Activated CD4-positive, CD25-positive, alpha-beta regulatory T cell treated with anti-CD3 and anti-CD28 coated beads, Interleukin-2, amount 50 U/mL, for 16 hours (primary cell): ENCODE data around the gene MAN1B1.
"Not testable (repeated sequence)": the region's sequence is repeated elsewhere in the genome, so short reads cannot be mapped to it uniquely, and the experiment has no call there.

ENCODE experiments used
- DNase-seq: peaks from one replicate; pipeline ENCODE4 v3.0.0-alpha.2; 2020; ENCODE audit warnings: low read depth, low spot score

Gene MAN1B1

GRCh38 chr9:137110147-137110910 is 23.5 kb downstream of the MAN1B1 start:
- no peak for DNase-seq

GRCh38 chr9:137110911-137111787 is 24.4 kb downstream of the MAN1B1 start:
- no peak for DNase-seq

- no peak for DNase-seq
Observed at GRCh38 chr9:137111788-137112563, 25.2 kb downstream of the MAN1B1 start.

GRCh38 chr9:137112564-137113384 is 26.0 kb downstream of the MAN1B1 start:
- DNase-seq, result no peak

GRCh38 chr9:137113385-137114159 is 26.8 kb downstream of the MAN1B1 start:
- no peak for DNase-seq

GRCh38 chr9:137114220-137114612 is 27.4 kb downstream of the MAN1B1 start:
- no peak for DNase-seq

DNA sequence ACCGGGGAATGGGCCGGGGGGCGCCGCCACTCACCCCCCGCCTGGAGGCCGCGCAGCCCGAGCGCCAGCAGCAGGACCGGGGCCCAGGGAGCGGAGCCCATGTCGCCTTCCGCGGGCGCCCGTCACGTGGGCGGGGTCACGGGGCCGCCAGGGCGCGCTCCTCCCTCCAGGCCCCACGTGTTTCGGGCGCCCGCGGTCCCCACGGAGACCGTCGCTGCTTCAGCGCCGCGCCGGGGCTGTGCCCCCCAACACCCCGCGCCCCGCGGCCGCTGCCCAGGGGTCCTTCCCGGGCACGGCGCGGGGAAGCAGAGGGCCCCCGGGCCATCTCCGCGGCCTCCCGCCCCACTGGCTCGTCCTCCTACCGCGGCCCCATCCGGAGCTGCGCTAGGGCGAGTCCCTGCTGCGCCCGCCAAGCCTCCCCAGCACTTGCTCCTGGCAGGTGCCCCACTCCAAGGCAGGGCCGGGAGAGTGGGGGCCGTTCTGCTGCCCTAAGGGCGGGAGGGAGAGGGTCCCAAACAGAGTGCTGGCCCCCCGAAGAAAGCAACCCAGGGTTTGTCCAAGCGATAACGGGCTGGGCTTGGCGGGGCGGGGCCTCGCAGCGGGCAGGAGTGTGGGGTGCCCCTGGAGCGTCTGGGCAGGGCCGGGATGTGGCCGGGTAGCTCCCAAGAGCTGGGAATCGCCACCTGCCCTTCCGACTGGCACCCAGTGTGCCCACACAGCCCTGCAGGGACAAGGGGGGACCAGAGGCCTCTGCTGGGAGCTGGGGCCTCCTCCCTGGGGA is 28.0 kb downstream of the MAN1B1 start, which contains the start of gene DPP7:
Gene DPP7 (minus strand): TSS at position 121 of the 781 bp plus-strand sequence. CDS start 20 bp downstream, at position 101.
- peak; percentile 51 for DNase-seq

- DNase-seq, result no peak
Observed at GRCh38 chr9:137115394-137116026, 28.7 kb downstream of the MAN1B1 start.

DNA sequence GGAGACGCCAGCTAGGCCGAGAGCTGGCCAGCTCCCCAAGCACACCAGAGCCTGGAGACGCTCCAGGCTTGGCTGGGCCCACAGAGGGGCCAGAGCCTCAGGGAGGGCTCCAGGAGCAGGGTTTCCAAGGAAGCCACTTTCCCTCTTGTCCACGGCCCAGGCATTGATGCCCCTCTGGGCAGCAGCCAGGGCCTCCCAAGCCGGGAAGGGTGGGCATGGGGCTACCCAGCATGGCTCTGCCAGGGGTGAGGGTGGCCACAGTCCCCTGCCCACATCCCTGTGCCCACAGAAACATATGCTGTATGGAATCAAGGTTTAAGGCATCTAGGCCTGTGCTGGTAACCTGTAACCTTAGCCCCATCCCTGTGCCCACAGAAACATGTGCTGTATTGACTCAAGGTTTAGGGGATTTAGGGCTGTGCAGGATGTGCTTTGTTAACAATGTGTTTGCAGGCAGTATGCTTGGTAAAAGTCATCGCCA is 29.3 kb downstream of the MAN1B1 start:
- DNase-seq, result no peak

DNA sequence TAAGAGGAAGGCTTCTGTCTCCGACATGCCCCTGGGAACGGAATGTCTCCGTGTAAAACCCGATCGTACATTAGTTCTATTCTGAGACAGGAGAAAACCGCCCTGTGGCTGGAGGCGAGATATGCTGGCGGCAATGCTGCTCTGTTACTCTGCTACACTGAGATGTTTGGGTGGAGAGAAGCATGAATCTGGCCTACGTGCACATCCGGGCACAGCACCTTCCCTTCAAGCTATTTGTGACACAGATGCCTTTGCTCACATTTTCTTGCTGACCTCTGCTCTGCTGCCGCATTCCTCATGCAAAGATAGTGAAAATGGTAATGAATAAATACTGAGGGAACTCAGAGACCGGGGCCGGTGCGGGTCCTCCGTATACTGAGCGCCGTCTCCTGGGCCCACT is 29.9 kb downstream of the MAN1B1 start:
- DNase-seq, result no peak

DNA sequence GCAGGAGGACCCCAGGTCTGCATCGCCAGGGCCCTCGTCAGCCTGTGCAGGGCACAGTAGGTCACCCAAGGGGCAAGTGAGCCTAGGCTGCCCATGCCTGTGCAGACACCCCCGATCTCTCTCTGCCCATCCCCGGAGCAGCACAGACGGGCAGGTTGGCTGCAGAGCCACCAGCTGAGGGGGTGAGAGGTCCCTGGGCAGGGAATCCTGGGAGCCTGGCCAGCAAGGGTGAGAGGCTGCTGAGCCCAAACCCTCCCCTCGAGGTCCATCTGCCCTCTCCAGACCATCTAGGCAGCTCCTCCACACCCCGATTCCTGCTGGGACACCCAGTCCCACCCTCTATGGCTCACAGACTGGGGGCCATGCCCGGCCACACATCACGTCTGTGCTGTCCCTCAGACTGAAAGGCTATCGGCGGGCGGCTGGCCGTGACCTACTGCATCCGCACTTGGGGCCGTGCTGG is 30.5 kb downstream of the MAN1B1 start:
- no peak for DNase-seq

GRCh38 chr9:137118092-137118603 is 31.4 kb downstream of the MAN1B1 start:
- DNase-seq, result not testable (repeated sequence)

DNA sequence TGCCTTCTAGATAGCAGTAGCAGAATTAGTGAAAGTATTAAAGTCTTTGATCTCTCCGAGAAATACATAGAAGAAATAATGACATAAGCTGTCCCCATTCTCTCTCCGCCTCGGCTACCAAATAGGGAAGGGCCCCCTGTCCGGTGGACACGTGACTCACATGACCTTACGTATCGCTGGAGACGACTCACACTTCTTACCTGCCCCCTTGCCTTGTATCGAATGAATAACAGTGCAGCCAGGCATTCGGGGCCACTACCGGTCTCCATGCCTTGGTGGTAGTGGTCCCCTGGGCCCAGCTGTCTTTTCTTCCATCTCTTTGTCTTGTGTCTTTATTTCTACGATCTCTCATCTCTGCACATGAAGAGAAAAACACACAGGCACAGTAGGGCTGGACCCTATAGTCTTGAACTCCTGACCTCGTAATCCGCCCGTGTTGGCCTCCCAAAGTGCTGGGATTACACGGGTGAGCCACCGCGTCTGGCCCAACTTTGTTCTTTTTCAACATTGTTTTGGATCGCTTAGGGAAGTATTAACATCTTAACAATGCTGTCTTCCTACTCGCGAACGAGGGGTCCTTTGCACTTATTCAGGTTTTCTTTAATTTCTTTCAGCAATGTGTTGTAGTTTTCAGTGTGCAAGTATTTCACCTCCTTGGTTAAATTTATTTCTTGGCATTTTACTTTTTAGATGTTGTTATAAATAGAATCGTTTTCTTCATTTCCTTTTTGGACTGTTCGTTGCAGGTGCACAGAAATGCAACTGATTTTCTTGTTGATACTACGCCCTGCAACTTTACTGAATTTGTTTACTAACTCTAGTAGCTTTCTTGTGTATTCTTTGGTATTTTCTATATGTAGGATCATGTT is 35.4 kb downstream of the MAN1B1 start:
- not testable (repeated sequence) for DNase-seq

DNA sequence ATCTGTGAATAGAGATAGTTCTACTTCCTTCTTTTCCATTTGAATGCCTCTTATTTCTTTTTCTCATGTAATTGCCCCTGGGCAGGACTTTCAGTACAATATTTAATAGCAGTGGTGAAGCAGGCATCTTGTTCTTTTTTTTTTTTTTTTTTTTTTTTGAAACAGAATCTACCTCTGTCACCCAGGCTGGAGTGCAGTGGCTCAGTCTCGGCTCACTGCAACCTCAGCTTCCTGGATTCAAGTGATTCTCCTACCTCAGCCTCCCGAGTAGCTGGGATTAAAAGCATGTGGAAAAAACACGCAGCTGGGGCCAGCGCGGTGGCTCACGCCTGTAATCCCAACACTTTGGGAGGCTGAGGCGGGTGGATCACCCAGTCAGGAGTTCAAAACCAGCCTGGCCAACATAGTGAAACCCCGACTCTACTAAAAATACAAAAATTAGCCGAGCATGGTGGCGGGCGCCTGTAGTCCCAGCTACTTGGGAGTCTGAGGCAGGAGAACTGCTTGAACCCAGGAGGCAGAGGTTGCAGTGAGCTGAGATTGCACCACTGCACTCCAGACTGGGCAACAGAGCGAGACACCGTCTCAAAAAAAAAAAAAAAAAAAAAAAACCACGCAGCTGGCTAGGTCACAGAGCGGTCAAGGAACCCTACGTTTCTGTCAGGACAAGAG is 36.1 kb downstream of the MAN1B1 start:
- not testable (repeated sequence) for DNase-seq

DNA sequence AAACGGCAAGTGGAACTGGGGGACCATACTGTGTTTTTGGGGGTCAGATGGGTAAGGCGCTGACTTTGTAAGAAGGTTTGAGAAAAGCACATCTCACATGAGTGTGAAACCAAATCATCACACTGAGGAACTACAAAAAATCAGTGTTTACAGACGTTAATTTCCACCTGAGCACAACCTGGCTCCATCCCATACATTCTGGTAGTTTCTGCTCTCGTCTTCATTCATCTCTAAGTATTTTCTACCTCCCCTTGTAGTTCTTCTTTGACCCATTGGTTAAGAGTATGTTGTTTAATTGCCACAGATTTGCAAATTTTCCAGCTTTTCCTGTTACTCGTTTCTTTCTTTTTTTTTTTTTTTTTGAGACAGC is 36.7 kb downstream of the MAN1B1 start:
- DNase-seq, result no peak

GRCh38 chr9:137123952-137124462 is 37.2 kb downstream of the MAN1B1 start:
- not testable (repeated sequence) for DNase-seq

GRCh38 chr9:137126786-137127185 is 40.0 kb downstream of the MAN1B1 start:
- no peak for DNase-seq
